ENCODE results near the gene PDILT.

PDILT gene

DNA sequence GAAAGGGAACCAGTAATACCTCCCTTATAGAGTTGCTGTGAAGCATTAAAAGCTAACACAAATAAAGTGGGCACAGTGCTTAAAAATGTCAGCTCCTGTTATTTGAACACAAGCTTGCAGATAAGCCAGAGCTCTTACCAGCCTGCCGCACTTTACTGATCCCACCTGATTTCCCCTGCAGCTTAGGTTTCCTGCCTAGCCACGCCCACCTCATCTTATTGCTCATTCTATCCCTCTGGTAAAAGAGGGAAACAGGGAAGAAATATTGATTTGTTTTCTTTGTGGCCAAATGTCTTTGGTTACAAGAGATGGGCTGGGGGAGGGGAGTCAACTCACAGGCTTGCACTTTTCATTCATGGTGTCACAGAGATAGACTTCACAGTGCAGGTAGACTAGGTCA, 67.6 kb downstream of the PDILT start:
- no peak overlapping the region for H3K27ac ChIP-seq (ENCODE audit: extremely low read depth, low read depth, low read length)
- POLR2A ChIA-PET, result no interaction called here
- TF ChIP-seq, protein P1, sequence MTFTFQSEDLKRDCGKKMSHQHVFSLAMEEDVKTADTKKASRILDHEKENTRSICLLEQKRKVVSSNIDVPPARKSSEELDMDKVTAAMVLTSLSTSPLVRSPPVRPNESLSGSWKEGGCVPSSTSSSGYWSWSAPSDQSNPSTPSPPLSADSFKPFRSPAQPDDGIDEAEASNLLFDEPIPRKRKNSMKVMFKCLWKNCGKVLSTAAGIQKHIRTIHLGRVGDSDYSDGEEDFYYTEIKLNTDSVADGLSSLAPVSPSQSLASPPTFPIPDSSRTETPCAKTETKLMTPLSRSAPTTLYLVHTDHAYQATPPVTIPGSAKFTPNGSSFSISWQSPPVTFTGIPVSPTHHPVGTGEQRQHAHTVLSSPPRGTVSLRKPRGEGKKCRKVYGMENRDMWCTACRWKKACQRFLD (tag by site-specific recombination; IDR thresholded peaks at IDR 0.05), result no peak
- TF ChIP-seq ZNF133 (tag by site-specific recombination; IDR thresholded peaks at IDR 0.05) (no peak), ZEB2 (tag by site-specific recombination; IDR thresholded peaks at IDR 0.05) (no peak), PRDM1 (tag by site-specific recombination; IDR thresholded peaks at IDR 0.05) (no peak), ZNF473 (tag by site-specific recombination; IDR thresholded peaks at IDR 0.05) (no peak), SCRT1 (tag by site-specific recombination; IDR thresholded peaks at IDR 0.05; ENCODE audit: borderline replicate concordance) (no peak), ZNF623 (tag by site-specific recombination; IDR thresholded peaks at IDR 0.05) (no peak), ZNF791 (tag by site-specific recombination; IDR thresholded peaks at IDR 0.05) (no peak), ZNF747 (tag by site-specific recombination; IDR thresholded peaks at IDR 0.05) (no peak), ZSCAN23 (tag by site-specific recombination; IDR thresholded peaks at IDR 0.05) (no peak)
- peaks cover 8% of the 10 kb centered on the region; the same call in 1 of the 2 replicates for H3K4me1 ChIP-seq (ENCODE audit: control insufficient read depth, insufficient read depth, low read length)
- H3K9me3 ChIP-seq (ENCODE audit: control insufficient read depth, insufficient read depth, low read depth, low read length), result no peaks in the 10 kb centered on the region
- CTCF ChIA-PET, result interaction anchor here (0.7 to 2.1 kb wide), 3 partner anchors 49 to 755 kb away, joined by 3 to 8 read pairs (median 8); no protein-coding TSS in a partner anchor
- no peaks in the 10 kb centered on the region for H3K36me3 ChIP-seq (ENCODE audit: control insufficient read depth in 2 of 2, insufficient read depth in 1 of 2, low read length in 2 of 2)
- no peak overlapping the region for H3K4me3 ChIP-seq (ENCODE audit: low read depth, low read length)

DNA sequence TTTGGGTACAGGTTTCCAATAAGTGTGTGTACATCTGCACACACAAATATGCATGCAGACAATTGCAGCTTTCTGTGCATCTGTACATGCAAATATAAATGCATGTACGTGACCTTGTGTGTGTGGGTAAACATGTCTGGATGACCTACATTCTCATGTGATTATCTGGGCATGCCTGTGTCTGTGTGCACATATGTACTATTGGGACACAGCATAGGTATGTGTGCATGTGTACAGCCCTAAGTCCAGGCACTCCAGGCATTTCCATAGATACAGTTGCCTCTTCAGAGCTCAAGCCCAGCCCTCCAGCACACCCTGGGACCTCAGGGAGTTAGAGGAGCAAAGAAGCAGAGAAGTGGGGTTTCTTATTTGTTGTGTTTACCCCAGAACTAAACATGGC, 70.1 kb downstream of the PDILT start:
- peaks cover 8% of the 10 kb centered on the region; the same call in 1 of the 2 replicates for H3K4me1 ChIP-seq (ENCODE audit: control insufficient read depth, insufficient read depth, low read length)
- no peaks in the 10 kb centered on the region for H3K36me3 ChIP-seq (ENCODE audit: control insufficient read depth in 2 of 2, insufficient read depth in 1 of 2, low read length in 2 of 2)
- POLR2A ChIA-PET, result no interaction called here
- TF ChIP-seq ZNF530 (tag by site-specific recombination; IDR thresholded peaks at IDR 0.05; ENCODE audit: low read depth), result no peak
- H3K9me3 ChIP-seq (ENCODE audit: control insufficient read depth, insufficient read depth, low read depth, low read length), result no peaks in the 10 kb centered on the region
- H3K27ac ChIP-seq (ENCODE audit: extremely low read depth, low read depth, low read length), result no peak overlapping the region
- no peak overlapping the region for H3K4me3 ChIP-seq (ENCODE audit: low read depth, low read length)
- CTCF ChIA-PET, result interaction anchor here (0.9 to 1.2 kb wide), 4 partner anchors 16 to 427 kb away, joined by 3 to 6 read pairs (median 4); no protein-coding TSS in a partner anchor

DNA sequence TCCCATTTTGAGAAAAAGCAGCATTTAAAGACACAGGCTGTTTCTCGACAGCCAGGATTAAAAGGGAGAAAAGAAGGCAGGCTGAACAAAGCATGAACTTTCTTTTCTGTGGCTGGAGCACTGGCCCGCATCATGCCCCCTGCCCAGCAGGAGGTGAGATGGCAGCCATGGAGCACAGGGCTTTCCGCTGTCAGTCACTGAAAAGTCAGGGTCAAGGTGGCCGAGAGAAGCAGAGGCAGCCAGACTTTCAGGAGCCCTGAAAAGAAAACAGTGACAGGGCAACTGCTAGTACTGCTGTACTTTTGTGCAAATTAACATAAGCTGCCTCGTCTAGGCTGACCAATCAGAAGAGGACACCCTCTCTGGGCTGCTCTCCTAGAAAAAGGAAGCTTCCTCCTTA, 71.4 kb downstream of the PDILT start:
- Histone ChIP-seq H3K27ac (ENCODE audit: extremely low read depth, low read depth, low read length) (no peak overlapping the region), H3K4me3 (ENCODE audit: low read depth, low read length) (no peak overlapping the region), H3K9me3 (ENCODE audit: control insufficient read depth, insufficient read depth, low read depth, low read length) (no peaks in the 10 kb centered on the region), H3K36me3 (ENCODE audit: control insufficient read depth in 2 of 2, insufficient read depth in 1 of 2, low read length in 2 of 2) (no peaks in the 10 kb centered on the region), H3K4me1 (ENCODE audit: control insufficient read depth, insufficient read depth, low read length) (peaks cover 8% of the 10 kb centered on the region; the same call in 1 of the 2 replicates)
- CTCF ChIA-PET, result no interaction called here
- TF ChIP-seq ZNF600 (tag by site-specific recombination; IDR thresholded peaks at IDR 0.05) (no peak), ZNF274 (IDR thresholded peaks at IDR 0.05; ENCODE audit: low read length) (no peak), ZNF274 (tag by site-specific recombination; IDR thresholded peaks at IDR 0.05; ENCODE audit: borderline replicate concordance) (no peak), ZNF10 (tag by site-specific recombination; IDR thresholded peaks at IDR 0.05) (no peak), ZNF529 (tag by site-specific recombination; IDR thresholded peaks at IDR 0.05; ENCODE audit: insufficient replicate concordance) (no peak), ZNF133 (tag by site-specific recombination; IDR thresholded peaks at IDR 0.05) (no peak), ZNF544 (tag by site-specific recombination; IDR thresholded peaks at IDR 0.05) (no peak), ZNF174 (tag by site-specific recombination; IDR thresholded peaks at IDR 0.05) (no peak), SALL2 (tag by site-specific recombination; IDR thresholded peaks at IDR 0.05; ENCODE audit: borderline replicate concordance) (no peak), SP2 (tag by site-specific recombination; IDR thresholded peaks at IDR 0.05) (no peak)
- TF ChIP-seq, protein P2, sequence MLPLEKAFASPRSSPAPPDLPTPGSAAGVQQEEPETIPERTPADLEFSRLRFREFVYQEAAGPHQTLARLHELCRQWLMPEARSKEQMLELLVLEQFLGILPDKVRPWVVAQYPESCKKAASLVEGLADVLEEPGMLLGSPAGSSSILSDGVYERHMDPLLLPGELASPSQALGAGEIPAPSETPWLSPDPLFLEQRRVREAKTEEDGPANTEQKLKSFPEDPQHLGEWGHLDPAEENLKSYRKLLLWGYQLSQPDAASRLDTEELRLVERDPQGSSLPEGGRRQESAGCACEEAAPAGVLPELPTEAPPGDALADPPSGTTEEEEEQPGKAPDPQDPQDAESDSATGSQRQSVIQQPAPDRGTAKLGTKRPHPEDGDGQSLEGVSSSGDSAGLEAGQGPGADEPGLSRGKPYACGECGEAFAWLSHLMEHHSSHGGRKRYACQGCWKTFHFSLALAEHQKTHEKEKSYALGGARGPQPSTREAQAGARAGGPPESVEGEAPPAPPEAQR (tag by site-specific recombination; IDR thresholded peaks at IDR 0.05), result no peak
- POLR2A ChIA-PET, result no interaction called here

Measured in HEK293 (cell line).